ENCODE results near the gene VPREB1. TPM values are rescaled to one million over a fixed set of nuclear protein-coding genes. Genes with fewer than 3 reads are reported as not detected.
"Not testable (repeated sequence)": the region's sequence is repeated elsewhere in the genome, so short reads cannot be mapped to it uniquely, and the experiment has no call there.

Gene VPREB1
- total RNA-seq, 1 donor from 2014 or later = not detected

- intact Hi-C loops (cut with micrococcal nuclease) = no loop called here
These were observed 1.4 kb upstream of the VPREB1 start for GRCh38 chr22:22243033-22243680.

- intact Hi-C loops (cut with micrococcal nuclease) = no loop called here
These were observed 797 bp downstream of the VPREB1 start for GRCh38 chr22:22245256-22245909.

- intact Hi-C loops (cut with micrococcal nuclease) = no loop called here
These were observed 1.4 kb downstream of the VPREB1 start for GRCh38 chr22:22245935-22246525.

- intact Hi-C loops (cut with micrococcal nuclease) = no loop called here
These were observed 2.1 kb downstream of the VPREB1 start for GRCh38 chr22:22246706-22247105.

GRCh38 chr22:22248878-22249277 is 4.3 kb downstream of the VPREB1 start:
- intact Hi-C loops (cut with micrococcal nuclease) = no loop called here

- intact Hi-C loops (cut with micrococcal nuclease) = not testable (repeated sequence)
These were observed 6.1 kb downstream of the VPREB1 start for GRCh38 chr22:22250651-22251050.

- intact Hi-C loops (cut with micrococcal nuclease) = not testable (repeated sequence)
These were observed 11.5 kb downstream of the VPREB1 start for GRCh38 chr22:22256133-22256532.

- intact Hi-C loops (cut with micrococcal nuclease) = not testable (repeated sequence)
These were observed 14.2 kb downstream of the VPREB1 start for GRCh38 chr22:22258597-22259415.

- intact Hi-C loops (cut with micrococcal nuclease) = not testable (repeated sequence)
These were observed 15.6 kb downstream of the VPREB1 start for GRCh38 chr22:22260169-22260568.

- intact Hi-C loops (cut with micrococcal nuclease) = not testable (repeated sequence)
These were observed 16.0 kb downstream of the VPREB1 start for GRCh38 chr22:22260586-22260985.

GRCh38 chr22:22262332-22263074 is 17.9 kb downstream of the VPREB1 start:
- intact Hi-C loops (cut with micrococcal nuclease) = not testable (repeated sequence)

- intact Hi-C loops (cut with micrococcal nuclease) = not testable (repeated sequence)
These were observed 19.2 kb downstream of the VPREB1 start for GRCh38 chr22:22263823-22264222.

- intact Hi-C loops (cut with micrococcal nuclease) = not testable (repeated sequence)
These were observed 25.6 kb downstream of the VPREB1 start for GRCh38 chr22:22270036-22270676.

- intact Hi-C loops (cut with micrococcal nuclease) = not testable (repeated sequence)
These were observed 32.8 kb downstream of the VPREB1 start for GRCh38 chr22:22277423-22277822.

GRCh38 chr22:22284962-22285756 is 40.6 kb downstream of the VPREB1 start:
- intact Hi-C loops (cut with micrococcal nuclease) = not testable (repeated sequence)

- intact Hi-C loops (cut with micrococcal nuclease) = not testable (repeated sequence)
These were observed 42.0 kb downstream of the VPREB1 start for GRCh38 chr22:22286390-22287105.

- intact Hi-C loops (cut with micrococcal nuclease) = not testable (repeated sequence)
These were observed 42.6 kb downstream of the VPREB1 start for GRCh38 chr22:22287106-22287626.

- intact Hi-C loops (cut with micrococcal nuclease) = not testable (repeated sequence)
These were observed 45.1 kb downstream of the VPREB1 start for GRCh38 chr22:22289666-22290065.

All from T-helper 1 cell treated with Interleukin-12 subunit alpha and Interleukin-12 subunit beta and Interleukin-4 antibody, amounts not matched to agents 30 ng/mL and 1 ng/mL, for 36 hours (primary cell).